GM10847 (cell line): ENCODE data around the gene POU2AF3.

ENCODE experiments used
- POLR2A ChIP-seq: IDR thresholded peaks from 2 replicates; pipeline ENCODE4 v1.6.1; 2011; ENCODE audit not compliant: insufficient read length; ENCODE audit errors: extremely low read depth

The POU2AF3 gene

GRCh38 chr11:111298413-111299100 lies at the start of gene POU2AF3:
Gene POU2AF3 (plus strand): TSS chr11:111298546. CDS start chr11:111298582, 36 bp downstream.
- no peak for TF ChIP-seq POLR2A

- no peak for TF ChIP-seq POLR2A
These were observed 47.4 kb upstream of the POU2AF3 start for GRCh38 chr11:111250936-111251335.

GRCh38 chr11:111253131-111253530 lies 45.2 kb upstream of the POU2AF3 start:
- TF ChIP-seq POLR2A, result no peak

- no peak for TF ChIP-seq POLR2A
These were observed 44.7 kb upstream of the POU2AF3 start for GRCh38 chr11:111253630-111254029.

GRCh38 chr11:111258046-111258445 lies 40.3 kb upstream of the POU2AF3 start:
- TF ChIP-seq POLR2A, result no peak

- TF ChIP-seq POLR2A, result no peak
These were observed 38.5 kb upstream of the POU2AF3 start for GRCh38 chr11:111259896-111260295.

GRCh38 chr11:111260811-111261210 lies 37.5 kb upstream of the POU2AF3 start:
- TF ChIP-seq POLR2A, result no peak

- TF ChIP-seq POLR2A, result no peak
These were observed 33.7 kb upstream of the POU2AF3 start for GRCh38 chr11:111264646-111265045.

GRCh38 chr11:111265421-111265820 lies 32.9 kb upstream of the POU2AF3 start:
- TF ChIP-seq POLR2A, result no peak

GRCh38 chr11:111269146-111269868 lies 29.0 kb upstream of the POU2AF3 start:
- TF ChIP-seq POLR2A, result no peak

GRCh38 chr11:111272420-111272819 lies 25.9 kb upstream of the POU2AF3 start:
- no peak for TF ChIP-seq POLR2A

GRCh38 chr11:111282562-111283075 lies 15.7 kb upstream of the POU2AF3 start:
- TF ChIP-seq POLR2A, result no peak

GRCh38 chr11:111283945-111284481 lies 14.3 kb upstream of the POU2AF3 start:
- TF ChIP-seq POLR2A, result no peak

GRCh38 chr11:111285189-111286091 lies 12.9 kb upstream of the POU2AF3 start:
- no peak for TF ChIP-seq POLR2A

- no peak for TF ChIP-seq POLR2A
These were observed 6.6 kb upstream of the POU2AF3 start for GRCh38 chr11:111291764-111292163.
